ENCODE results near the gene IGFALS. TPM values are rescaled to one million over a fixed set of nuclear protein-coding genes. Genes with fewer than 3 reads are reported as not detected.

IGFALS gene
- total RNA-seq, 1 experiment from 2014 or later, result not detected

DNA sequence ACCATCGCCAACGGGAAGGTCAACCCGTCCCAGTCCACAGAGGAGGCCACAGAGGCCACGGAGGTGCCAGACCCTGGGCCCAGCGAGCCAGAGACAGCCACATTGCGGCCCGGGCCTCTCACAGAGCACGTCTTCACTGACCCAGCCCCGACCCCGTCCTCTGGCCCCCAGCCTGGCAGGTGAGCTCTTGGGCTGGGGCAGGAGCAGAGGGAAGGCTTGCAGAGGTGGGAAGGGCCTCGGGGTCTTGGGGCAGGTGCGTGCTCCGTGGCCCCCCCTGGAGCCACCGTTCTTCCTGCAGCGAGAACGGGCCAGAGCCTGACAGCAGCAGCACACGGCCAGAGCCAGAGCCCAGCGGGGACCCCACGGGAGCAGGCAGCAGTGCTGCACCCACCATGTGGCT, 27.3 kb downstream of the IGFALS start:
- no peak for DNase-seq (ENCODE audit: low spot score)

DNA sequence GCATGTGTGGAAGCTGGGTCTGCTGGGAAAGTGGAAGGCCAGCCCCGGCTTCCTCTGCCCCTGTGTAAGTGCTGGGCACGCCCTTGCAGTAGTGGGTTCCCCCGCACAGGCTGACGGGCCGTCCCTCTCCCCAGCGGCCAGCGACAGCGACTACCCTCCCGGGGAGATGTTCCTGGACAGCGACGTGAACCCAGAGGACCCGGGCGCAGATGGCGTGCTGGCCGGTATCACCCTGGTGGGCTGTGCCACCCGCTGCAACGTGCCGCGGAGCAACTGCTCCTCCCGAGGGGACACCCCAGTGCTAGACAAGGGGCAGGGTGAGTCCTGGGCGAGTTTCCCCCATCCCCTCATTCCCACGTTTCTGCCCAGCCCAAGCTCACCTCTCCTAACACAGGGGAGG, 27.7 kb downstream of the IGFALS start:
- no peak for DNase-seq (ENCODE audit: low spot score)

DNA sequence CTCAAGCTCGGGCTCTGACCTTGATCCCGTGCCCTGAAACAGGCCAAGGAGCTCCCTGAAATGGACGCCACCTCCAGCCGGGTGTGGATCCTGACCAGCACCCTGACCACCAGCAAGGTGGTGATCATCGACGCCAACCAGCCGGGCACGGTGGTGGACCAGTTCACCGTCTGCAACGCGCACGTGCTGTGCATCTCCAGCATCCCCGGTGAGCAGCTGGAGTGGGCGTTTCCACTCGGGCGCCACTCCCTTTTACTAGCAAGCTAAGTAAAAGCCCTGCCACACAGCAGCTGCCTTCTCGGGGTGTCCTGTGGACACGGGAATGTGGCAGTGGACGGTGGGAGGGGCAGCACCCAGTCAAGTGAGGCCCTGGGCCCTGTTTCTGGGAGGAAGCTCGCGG, 28.5 kb downstream of the IGFALS start:
- DNase-seq (ENCODE audit: low spot score), result no peak

DNA sequence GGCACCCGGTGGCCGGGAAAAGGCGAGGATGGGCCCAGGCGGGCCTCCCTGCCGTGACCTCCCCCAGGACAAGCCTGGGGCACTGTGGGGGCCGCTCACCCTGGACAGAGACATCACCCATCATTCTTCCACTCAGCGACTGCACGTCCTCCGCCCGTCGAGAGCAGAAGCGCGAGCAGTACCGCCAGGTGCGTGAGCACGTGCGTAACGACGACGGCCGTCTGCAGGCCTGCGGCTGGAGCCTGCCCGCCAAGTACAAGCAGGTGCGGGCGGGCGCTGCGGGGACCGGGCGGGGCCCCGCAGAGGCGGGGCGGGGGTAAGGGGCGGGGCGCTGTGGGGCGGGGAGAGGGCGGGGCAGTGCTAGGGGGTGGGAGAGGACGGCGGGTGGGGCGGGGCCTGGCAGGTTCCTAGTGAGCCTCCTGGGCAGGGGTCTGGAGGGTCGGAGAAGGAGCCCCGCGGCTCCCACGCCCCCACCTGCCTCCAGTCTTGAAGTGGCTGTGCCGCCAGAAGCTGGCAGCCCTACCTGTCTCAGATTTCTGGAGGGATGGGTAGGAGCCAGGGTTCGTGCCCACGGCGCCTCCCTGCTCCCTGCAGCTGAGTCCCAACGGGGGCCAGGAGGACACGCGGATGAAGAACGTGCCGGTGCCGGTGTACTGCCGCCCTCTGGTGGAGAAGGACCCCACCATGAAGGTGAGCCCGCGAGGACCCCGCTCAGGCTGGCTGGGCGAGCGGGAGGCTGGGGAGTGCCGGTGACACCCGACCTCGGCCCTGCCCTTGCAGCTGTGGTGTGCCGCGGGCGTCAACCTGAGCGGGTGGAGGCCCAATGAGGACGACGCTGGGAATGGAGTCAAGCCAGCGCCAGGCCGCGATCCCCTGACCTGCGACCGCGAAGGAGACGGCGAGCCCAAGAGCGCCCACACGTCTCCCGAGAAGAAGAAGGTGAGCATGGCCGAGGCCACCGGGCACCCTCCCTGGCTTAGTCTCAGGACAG, 29.7 kb downstream of the IGFALS start:
- no peak for DNase-seq (ENCODE audit: low spot score)

DNA sequence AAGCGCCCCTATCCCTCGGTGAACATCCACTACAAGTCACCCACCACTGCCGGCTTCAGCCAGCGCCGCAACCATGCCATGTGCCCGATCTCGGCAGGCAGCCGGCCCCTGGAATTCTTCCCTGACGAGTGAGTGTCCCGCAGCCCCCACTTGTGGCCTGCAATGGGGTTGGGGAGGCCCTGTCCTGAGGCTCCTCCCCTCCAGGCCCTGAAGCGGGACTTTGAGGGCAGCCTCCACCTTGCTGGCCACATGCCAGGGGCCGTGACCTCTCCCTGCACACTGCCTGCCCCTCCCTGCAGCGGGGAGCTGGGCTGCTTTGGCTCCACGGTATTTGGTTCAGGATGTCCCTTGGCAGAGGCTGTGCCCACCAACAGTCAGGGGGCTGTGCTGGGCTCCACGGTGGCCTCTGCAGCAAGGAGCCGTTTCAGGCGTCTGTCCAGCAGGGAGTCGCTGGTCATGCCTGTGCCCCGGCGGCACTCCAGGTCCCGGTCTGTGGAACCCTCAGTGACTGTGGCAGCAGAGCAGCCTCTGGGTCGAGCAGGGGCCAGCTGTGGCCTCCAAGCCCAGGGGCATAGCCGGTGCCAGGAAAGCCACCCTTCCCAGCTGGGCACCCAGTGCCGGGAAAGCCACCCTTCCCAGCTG, 30.5 kb downstream of the IGFALS start:
- DNase-seq (ENCODE audit: low spot score), result no peak

DNA sequence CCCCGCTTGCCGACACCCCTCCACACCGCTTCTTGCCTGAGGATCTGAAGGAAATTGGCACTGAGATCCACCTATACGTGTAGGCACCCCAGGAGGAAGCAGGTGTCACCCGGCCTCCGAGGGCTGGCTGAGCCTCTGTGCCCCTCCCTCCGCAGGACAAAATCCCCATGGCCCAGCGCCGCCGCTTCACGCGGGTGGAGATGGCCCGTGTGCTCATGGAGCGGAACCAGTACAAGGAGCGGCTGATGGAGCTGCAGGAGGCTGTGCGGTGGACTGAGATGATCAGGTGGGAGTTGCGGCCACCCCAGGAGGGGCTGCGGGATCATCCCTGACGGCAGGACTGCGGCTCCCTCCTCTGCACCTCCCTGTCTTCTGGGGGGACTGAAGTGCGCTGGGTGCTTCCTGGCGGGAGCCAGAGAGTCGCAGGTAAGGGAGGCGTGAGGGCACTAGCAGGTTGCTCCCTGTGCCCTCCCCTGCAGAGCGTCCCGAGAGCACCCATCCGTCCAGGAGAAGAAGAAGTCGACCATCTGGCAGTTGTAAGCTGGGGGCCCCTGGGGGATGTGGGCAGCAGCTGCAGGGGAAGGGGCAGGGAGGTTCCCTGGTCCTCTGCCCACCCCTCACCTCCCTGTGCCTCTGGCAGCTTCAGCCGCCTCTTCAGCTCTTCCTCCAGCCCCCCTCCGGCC, 31.2 kb downstream of the IGFALS start:
- no peak for DNase-seq (ENCODE audit: low spot score)

DNA sequence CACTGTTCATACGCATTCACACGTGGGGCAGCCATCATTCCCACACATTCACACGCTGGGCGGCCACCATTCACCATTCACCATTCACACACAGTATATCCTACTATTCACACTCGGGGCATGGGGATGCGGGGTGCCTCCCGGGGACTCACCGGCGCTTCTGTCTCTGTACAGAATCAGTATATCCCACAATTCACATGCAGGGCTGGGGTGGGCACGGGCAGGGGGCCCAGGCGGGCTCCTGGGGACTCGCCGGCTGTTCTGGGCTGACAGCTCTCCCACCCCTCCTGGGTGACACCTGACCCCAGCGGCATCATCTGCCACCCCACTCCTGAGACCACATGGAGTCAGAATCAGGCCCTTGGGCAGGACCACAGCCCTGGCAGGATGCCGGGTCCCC, 31.8 kb downstream of the IGFALS start:
- no peak for DNase-seq (ENCODE audit: low spot score)

DNA sequence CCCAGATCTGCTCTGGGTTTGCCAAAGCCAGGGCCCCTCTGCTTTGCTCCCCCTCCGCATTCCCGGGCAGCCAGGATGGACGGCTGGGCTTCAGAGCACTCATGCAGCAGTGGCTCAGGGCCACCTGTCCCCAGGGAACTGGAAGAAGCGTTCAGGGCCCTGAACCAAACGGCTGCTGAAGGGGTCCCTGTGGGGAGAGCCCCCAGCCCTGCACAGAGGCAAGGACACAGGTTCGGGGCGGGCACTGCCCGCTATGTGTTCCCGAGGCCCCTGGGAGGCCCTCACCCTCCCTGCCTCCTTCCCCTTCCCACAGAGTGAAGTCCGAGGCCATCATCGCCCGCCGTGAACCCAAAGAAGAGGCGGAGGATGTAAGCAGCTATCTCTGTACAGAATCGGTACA, 32.6 kb downstream of the IGFALS start:
- no peak for DNase-seq (ENCODE audit: low spot score)

DNA sequence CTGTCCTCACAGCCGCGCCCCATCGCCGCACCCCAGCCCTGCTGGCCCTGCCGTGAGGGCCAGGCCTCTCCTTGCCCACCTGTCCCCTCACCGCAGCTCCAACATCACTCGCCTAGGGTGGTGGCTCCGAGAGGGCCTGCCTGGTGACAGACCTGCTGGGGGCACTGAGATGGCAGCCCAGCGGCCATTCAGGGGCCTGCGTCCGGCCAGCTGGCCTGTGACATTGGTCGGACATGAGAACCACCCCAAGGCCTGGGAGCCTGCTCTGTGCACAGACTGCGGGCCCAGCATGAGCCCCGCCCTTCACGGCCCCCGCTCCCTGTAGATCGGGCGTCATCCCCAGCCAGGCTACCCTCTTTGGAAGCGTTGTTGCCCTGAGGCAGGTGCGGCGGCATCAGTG, 34.0 kb downstream of the IGFALS start:
- no peak for DNase-seq (ENCODE audit: low spot score)

DNA sequence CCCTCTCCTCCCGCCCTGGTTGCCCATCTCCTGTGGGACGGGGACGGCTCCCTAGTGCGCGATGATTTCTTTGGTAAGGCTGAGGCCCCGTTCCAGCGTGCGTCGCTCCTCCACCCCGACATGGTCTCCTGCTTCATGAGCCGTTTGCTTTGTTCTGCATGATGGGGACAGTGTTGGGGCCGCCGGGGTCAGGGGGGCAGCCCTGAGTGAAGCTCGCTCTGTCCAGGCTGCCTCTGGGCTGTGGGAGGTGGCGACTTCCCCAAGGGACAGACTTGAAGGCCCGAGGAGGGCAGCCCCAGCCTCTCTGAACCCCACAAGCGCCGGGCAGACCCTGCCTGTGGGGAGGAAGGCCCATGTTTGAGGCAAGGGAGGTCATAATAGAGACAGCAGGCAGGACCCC, 34.6 kb downstream of the IGFALS start:
- no peak for DNase-seq (ENCODE audit: low spot score)

DNA sequence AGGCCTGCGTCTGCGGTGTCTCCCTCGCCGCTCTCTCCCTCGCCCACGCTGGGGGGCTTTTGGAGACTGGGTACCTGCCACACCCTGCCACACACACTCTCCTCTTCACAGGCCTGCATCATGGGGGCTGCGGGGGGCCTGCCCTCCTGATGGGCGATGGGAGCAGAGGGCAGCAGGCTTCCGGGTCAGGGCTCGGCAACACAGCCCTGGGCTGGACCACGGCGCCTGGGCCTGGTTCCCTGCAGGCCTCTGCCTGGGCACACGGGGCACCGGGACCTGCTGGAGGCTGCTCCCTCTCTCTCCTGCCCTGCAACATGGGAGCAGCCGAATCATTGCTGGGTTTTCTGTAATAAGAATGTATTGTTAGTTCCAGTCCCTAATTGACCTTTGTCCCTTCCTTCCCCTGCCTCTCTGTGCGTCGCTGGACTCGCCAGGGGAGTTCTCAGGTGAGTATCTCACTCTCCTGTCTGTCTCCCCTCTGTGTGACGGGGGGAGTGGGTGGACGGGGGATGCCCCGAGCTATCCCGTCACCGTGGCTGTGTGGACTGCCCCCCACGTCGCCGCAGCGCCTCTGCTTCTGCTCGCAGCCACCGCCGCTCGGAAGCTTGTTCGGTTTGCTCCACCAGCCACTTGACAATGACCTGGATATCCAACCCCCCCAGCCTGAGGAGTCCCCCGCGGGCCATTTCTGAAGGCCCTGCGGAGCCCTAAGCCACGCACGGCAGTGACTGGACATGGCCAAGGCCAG, 35.6 kb downstream of the IGFALS start:
- no peak for DNase-seq (ENCODE audit: low spot score)

DNA sequence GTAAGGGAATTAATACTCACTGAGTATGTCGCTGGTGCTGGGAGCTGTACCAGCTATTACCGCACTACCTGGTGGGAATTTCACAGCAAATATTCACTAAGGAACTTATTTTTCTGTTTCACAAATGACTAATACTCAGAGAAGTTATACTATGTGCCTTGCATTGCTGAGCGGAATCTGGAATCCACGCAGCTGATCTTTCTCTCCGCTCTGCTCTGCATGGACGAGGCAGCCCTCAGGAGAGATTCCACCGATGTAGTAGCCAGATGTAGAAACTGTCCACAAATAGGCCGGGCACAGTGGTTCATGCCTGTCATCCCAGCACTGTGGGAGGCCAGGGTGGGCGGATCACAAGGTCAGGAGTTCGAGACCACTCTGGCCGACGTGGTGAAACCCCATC, 39.3 kb downstream of the IGFALS start:
- DNase-seq (ENCODE audit: low spot score), result no peak

DNA sequence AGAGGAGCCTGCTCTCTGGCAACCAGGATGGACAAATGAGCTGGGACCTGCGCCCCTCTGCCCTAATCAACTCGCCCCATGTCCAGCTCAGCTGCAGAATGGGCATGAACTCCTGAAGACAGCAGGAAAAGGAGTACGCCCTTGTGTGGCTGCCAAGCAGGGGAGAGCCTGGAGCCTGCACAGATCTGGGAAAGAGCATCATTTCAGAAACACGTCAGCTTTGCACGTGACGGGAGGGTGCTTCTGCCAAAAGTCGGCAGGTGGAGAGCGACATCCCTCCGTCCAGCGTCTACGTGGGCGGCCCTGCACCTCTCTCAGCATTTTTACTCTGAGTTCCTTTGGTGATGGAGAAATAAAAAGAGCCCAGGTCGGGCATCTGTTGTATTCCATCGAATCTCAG, 40.7 kb downstream of the IGFALS start:
- DNase-seq (ENCODE audit: low spot score), result no peak

DNA sequence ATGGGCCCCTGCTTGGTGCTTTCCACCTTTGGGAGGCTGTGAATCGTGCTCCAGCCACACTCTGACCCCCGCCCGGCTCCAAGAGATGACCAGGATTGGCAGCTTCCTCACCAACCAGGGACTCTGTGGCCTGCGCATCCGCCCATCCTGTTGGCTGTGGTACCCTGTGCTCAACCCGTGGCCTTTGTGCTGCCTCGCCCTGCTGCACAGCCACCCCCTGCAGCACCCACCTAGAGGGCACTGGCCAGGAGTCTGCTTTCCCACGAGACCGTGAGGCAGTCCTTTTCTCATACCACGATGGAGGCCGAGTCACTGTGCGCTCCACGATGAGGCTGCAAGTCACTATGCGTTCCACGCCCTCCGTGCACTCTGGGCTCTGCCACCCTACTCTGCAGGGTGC, 41.6 kb downstream of the IGFALS start:
- DNase-seq (ENCODE audit: low spot score), result no peak

DNA sequence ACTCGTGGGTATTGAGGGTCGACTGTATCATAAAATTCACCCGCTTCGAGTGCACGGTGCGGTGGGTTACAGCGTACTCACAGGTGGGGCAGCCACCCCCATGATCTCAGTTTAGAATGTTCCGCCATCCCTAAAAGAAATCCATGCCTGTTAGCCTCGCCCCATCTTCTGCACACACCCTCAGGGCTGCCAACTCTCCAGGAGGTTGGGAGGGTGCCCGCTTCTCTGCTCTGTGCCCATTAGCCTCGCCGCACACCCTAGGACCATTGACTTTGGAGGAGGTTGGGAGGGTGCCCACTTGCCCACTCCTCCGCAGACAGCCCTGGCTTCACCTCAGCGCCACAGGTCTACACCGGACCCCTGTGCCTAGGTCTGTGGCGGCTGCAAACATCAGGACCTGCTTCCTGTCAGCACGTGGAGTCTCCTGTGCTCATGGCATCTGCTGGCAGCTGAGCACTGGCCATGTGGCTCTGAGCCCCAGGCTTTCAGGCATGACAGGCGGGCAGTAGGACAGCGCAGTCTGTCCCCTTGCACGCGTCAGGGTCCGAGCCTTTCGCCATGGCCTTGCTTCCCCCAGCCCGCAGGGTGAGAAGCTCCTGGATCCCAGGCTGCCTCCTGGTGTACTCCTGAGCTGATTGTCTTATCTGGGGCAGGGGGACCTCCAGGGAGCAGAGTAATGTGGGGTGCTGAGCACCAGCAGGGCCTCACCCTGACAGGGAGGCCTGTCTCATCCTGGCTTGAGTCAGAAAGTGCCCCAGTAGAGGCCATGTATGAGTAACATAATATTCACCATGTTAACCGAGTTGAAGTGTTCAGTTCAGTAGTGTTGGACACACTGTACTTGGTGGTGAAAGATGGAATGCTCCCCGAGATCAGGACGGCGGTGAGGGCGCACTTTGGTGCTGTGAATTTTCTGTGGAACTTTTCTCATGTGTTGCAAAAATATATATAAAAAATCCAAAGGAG, 44.1 kb downstream of the IGFALS start:
- no peak for DNase-seq (ENCODE audit: low spot score)

DNA sequence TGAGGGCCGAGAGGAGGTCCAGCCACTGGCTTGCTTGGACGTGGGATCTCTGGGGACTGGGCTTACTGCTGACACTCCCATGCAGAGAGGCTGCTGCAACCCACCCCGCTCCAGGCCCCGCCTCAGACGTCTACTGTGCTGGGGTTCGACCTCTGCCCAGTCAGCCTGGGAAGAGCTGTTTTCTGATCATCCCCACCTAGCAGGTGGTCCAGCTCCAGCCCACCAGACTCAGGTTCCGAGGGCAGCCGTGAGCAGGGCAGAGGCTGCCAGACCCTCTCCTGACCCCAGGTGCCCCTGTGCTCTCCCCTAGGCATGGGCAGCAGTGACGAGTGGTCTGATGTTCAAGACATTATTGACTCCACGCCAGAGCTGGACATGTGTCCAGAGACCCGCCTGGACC, 45.6 kb downstream of the IGFALS start:
- no peak for DNase-seq (ENCODE audit: low spot score)

DNA sequence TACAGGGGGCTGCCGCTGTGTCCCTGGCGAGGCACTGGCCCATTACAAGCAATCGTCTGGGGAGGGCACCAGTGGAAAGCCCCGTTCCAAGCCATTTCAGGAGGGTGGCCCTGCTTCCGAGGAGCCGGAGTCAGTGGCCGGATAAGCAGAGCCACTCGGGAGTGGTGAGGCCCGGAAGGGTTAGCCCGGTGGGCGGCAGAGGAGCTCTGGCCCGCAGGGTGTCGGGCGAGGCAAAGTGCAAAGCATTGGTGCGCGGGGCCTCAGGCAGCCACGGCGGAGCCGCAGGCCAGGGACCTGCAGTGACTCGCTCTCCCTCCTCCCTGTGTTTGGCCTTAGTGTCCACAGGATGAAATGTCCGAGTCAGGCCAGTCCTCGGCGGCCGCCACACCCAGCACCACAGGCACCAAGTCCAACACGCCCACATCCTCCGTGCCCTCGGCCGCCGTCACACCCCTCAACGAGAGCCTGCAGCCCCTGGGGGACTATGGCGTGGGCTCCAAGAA, 46.8 kb downstream of the IGFALS start:
- no peak for DNase-seq (ENCODE audit: low spot score)

DNA sequence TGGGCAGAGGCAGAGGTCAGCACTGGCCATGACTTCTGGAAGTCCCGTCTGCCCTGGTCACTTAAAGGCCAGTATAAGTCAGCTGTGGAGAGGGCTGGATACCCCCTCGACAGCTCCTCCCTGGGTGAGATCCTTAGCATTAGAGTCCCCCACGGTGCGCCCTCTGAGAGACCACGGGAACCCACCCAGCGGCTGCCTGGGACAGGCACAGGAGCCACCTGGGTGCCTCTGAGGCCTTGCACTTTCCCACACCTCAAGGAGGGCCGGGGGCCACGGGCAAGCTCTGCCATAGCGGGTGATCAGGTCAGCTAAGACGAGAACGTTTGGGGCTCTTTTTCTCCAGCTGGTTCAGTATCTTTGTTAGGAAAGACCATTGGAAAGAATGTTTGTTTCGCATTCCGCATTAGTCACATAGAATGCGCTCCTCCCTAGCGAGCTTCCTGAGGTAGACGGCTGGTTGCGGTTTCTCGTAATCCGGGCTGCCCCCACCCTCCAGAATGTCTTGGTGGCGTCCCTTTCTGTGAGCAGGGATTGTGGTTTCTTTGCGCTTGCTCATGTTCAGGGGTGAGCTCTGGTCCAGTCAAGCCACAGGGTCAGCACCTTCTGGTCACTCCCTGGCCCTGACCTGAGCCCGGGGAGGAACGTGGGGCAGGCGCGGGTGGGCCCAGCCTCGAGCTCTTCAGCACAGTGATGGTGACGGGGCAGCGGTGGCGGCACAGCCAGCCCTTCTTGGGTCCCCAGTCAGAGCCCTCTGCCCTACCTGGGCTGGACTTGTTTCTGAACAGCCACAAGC, 47.4 kb downstream of the IGFALS start:
- peak; percentile 96 for DNase-seq (ENCODE audit: low spot score)

DNA sequence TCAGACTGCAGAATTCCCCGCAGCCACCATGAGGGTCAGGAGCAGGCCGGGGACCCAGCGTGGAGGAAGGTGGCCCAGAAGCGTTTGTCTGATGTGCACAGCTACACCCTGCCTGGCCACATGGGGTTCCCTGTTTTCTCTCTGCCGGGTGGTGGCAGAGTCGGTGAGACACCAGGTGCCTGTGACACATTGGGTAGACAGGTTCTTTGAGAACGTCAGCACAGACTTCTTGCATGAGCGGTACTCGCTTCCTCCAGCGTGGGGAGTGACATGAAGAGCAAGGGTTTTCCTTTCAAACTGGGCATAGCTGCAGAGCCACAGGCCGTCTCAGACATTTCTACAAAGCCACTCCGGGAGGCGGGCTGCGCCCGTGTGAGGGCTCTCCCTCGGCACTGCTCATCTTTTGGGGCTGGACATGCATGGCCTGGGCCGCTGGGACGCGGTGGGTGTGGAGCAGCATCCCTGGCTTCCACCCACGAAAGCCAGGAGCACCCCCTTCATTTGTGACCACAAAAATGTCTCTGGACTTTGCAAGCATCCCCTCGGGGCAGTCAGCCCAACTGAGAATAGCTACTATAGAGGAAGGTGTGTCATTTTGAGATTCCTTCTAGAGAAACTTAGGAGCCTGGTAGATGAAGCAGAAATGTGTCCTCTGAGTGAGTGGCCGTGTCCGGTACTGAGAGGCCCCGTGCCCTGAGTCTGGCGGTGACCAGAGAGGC, 48.2 kb downstream of the IGFALS start:
- DNase-seq (ENCODE audit: low spot score), result peak; percentile 70
